NOMO-1 treated with DMSO at 0.1 percent for 48 hours (cell line): Measurements from ENCODE around the gene SLC43A2.

ENCODE experiments used
- DNase-seq: peaks from one replicate; lab custom pipeline; 2025; ENCODE audit not compliant: unreplicated experiment; lab: John Stamatoyannopoulos, UW

Gene SLC43A2

DNA sequence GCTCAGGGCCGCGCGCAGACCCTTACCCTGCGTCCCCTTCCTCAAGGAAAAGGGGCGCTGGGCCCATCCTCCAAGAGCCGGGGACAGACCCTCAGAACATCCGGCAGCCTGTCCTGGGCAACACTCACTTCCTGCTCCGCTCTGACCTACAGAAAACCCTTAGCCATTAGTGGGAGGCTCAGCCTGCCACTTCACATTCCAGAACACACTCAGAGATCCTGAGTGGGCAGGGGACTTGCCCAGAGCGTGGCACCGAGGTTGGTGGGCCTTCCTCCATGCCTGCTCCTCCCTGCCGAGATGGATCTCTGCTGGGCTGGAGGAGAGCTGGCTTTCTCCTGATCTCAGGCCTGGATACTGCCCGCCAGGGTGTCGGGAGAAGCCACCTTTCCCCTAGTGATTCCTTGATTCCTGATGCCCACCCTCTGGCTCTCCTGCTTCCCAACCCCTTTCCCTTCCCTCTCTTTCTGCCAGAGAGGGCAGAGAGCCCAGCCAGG, 15.4 kb upstream of the SLC43A2 start:
- no peak for DNase-seq

GRCh38 chr17:1643293-1643998, 14.8 kb upstream of the SLC43A2 start:
- peak; percentile 25 for DNase-seq

- DNase-seq = no peak
These were observed 12.4 kb upstream of the SLC43A2 start for GRCh38 chr17:1641065-1641403.

- DNase-seq = no peak
These were observed 11.9 kb upstream of the SLC43A2 start for GRCh38 chr17:1640329-1641064.

DNA sequence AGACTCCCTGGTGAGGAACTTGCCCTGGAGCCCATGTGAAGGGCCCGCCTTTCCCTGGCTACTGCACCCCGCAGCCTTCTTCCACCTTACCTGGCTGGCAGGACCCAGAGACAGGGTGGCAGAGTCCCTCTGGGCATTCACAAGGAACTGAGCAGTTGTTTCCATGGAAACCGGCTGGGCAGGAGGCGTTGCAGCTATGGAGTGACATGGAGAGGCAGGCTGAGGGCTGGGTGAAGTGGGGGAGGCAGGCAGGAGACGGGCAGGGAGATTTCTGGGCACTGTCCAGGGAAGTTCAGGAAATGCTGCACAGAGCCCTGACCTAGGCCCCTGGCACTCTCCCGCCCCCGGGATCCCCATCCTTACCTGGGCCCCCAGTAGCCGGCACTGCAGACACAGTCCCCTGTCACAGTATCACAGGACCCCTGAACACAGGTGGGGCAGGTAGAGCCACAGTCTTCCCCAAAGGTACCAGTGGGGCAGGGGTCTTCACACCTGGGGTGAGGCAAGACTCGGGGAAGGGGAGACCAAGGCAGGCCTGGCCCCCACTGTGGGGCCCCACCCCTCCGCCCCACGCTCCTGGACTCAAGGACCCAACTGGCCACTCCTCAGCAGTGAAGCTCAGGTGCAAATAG, 11.0 kb upstream of the SLC43A2 start:
- DNase-seq = no peak

DNA sequence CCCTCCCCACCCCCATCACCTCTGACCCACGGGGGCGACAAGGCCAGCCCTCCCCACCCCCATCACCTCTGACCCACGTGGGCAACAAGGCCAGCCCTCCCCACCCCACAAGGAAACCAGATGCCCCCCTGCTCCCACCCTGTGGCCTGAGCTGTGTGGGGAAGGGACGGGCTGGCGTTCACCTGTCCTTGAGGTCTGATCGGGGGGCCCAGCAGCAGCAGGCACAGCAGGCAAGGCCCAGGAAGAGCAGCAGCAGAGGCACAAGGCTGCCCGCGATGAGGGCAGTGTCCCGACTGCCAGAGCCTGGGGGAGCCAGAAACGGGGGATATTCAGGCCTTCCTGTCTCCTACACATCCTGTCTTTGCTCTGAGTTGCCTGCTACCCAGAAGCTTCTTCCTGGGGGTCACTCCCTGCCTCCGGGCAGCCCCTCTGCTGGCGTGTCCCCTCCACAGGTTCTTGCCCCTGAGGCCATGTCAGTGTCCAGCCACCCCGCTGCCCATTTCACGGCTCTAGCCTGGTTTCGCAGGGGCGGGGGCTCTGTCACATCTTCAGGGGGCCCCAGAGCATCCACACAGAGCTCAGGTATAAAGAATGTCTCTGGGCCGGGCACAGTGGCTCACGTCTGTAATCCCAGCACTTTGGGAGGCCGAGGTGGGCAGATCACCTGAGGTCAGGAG, 10.1 kb upstream of the SLC43A2 start:
- DNase-seq = no peak

DNA sequence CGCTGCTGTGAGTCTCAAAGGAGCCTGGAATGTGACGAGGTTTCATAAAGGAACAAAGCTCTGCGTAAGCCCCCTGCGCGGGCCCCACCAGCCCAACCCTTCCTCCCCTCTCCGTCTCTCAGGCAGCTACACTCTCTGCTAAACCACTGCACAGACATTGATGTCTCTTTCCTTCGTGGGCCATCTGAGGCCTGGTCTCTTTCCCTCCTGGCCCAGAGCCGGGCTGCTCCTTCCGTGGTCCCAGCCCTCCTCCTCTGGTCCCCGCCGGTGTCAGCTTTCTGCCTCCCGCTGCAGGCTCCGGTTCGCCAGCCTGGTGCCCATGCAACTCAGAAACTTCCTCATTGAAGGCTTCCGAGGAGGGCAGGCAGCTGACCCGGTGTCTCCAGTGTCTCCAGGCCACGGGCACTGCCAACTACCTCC, 9.5 kb upstream of the SLC43A2 start:
- no peak for DNase-seq

- no peak for DNase-seq
These were observed 8.2 kb upstream of the SLC43A2 start for GRCh38 chr17:1636732-1637285.

- DNase-seq = no peak
These were observed 7.2 kb upstream of the SLC43A2 start for GRCh38 chr17:1635675-1636465.

GRCh38 chr17:1634841-1635650, 6.4 kb upstream of the SLC43A2 start:
- DNase-seq = no peak

- DNase-seq = peak; percentile 53
These were observed 2.0 kb upstream of the SLC43A2 start for GRCh38 chr17:1630662-1631061.

DNA sequence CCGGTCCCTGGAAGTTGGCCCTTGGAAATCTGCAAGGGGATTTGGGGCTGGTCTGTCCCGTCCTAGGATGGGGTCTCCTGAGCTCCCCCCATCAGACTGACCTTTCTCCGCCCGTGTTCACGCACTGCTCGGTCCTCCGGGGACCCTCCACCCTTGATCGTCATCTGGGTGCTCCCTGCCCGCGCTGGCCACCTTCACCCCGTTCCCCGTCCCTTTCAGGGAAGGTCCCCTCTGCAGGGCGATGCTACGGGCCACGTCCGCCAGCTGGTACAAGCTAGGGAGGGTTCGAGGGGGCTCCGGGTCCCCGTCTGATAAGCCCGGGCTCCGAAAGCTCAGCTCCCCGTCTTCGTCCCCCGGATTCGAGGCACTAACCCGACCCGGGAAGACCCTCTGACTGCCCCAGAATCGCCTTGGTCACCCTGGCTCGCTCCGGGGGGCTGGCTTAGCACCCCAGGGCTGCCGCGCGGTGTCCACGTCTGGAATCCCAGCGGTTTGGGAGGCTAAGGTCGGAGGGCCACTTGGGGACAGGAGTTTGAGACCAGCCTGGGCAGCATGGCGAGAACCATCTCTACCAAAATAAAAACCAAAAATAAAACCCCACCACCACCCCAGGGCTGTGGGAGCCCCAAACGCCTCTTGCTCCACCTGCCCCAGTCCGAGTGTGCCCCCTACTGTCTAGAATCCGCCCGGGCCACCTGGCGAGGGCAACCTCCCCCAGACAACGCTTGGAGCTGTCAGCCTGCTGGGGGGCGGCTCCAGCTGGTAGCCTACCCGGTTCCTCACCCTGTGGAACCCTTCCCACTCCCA, 1.1 kb upstream of the SLC43A2 start:
- DNase-seq = peak; percentile 50

- DNase-seq = peak; percentile 80
These were observed 346 bp upstream of the SLC43A2 start for GRCh38 chr17:1628856-1629503.

GRCh38 chr17:1627182-1627981, 1.3 kb downstream of the SLC43A2 start:
- DNase-seq = peak; percentile 86

- DNase-seq = no peak
These were observed 2.3 kb downstream of the SLC43A2 start for GRCh38 chr17:1626333-1626732.

DNA sequence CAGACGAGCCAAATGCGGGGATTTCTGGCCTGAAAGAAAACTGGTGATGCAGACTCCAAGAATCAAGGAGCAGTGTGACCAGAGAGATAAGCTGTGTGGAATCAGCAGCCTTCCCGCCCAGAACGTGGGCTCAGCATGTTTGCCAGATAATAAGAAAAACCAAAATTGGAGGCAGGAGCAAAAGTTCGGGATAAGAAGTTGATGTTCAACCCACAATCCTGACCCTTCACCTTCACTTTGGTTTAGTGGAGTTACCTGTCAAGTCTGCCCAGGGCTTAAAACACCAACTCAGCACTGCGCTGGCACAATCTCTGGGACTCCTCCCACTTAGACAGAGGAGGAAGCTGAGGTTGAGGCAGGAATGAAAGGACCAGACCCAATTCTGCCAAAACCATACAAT, 3.1 kb downstream of the SLC43A2 start:
- DNase-seq = no peak

DNA sequence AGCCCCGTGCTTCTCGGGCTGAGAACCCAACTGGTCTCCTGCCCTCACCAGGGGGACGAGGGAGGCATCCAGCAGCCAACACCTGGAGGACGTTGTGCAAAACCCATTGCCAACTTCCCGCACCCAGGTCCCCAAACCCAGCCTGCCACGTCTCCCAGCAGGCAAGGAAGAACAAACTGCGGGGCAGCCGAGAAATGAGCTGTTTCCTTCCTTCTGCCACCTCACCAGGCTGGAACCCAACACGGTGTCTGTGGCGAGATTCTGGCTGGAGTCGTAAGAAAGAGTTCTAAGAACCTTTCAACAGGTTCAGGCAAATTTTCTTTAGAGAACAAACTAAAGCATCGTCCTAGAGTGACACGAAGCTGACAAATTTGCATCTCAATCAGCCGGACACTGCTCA, 3.6 kb downstream of the SLC43A2 start:
- no peak for DNase-seq
